Measurements from ENCODE around the gene KCNIP4.
A peak's percentile ranks its signal among the peaks of the same experiment; 100 is the strongest.

The KCNIP4 gene

DNA sequence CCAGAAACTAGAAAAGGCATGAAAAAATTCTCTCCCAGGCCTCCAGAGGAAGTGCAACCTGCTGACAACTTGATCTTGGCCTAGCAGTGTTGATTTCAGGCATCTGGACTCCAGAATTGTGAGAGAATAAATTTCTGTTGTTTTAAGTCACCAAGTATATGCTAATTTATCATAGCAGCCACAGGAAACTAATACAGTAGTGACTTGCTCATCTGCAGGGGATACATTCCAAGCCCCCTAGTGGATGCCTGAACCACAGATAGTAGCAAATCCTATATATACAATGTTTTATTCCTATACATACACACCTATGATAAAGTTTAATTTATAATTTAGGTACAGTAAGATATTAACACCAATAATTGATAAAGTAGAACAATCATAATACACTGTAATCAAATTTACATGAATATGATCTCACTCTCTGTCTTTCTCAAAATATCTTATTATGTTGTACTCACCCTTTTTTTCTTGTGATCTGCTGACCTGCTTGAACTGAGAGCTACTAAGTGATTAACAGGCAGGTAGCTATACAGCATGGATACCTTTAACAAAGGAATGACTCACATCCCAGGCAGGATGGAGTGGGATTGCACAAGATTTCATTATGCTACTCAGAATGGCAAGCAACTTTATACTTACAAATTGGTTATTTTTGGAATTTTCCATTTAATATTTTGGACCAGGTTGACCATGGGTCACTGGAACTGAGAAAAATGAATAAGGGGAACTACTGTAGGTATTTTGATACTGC lies 501.1 kb downstream of the KCNIP4 start:
- no peaks in the 10 kb centered on the region for H3K27me3 ChIP-seq (ENCODE audit: insufficient read depth, low read depth)
- H3K4me3 ChIP-seq (IDR thresholded peaks at IDR 0.05; ENCODE audit: insufficient read depth, low read depth, low read length), result no peak overlapping the region
- H3K4me2 ChIP-seq, result peak overlapping the region; percentile 36; the same call in 1 of the 2 replicates
- H3K79me2 ChIP-seq (ENCODE audit: insufficient read depth, low read depth), result no peaks in the 10 kb centered on the region
- H4K20me1 ChIP-seq (ENCODE audit: insufficient read depth), result no peaks in the 10 kb centered on the region
- no peak overlapping the region for H2AFZ ChIP-seq (ENCODE audit: low read depth)
- H3K9ac ChIP-seq, result no peak overlapping the region
- TF ChIP-seq, protein P1, sequence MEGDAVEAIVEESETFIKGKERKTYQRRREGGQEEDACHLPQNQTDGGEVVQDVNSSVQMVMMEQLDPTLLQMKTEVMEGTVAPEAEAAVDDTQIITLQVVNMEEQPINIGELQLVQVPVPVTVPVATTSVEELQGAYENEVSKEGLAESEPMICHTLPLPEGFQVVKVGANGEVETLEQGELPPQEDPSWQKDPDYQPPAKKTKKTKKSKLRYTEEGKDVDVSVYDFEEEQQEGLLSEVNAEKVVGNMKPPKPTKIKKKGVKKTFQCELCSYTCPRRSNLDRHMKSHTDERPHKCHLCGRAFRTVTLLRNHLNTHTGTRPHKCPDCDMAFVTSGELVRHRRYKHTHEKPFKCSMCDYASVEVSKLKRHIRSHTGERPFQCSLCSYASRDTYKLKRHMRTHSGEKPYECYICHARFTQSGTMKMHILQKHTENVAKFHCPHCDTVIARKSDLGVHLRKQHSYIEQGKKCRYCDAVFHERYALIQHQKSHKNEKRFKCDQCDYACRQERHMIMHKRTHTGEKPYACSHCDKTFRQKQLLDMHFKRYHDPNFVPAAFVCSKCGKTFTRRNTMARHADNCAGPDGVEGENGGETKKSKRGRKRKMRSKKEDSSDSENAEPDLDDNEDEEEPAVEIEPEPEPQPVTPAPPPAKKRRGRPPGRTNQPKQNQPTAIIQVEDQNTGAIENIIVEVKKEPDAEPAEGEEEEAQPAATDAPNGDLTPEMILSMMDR (conservative IDR thresholded peaks at IDR 0.05; ENCODE audit: low read depth, low read length), result no peak
- no peaks in the 10 kb centered on the region for H3K36me3 ChIP-seq (ENCODE audit: insufficient read depth)
- H3K4me1 ChIP-seq (ENCODE audit: low read depth, poor library complexity, severe bottlenecking), result peaks cover 57% of the 10 kb centered on the region
- peak overlapping the region; percentile 20; the same call in 1 of the 2 replicates for H3K27ac ChIP-seq

GRCh38 chr4:21420166-21420565 lies 528.4 kb downstream of the KCNIP4 start:
- Histone ChIP-seq H3K79me2 (ENCODE audit: insufficient read depth, low read depth) (no peaks in the 10 kb centered on the region), H3K9ac (no peak overlapping the region), H3K36me3 (ENCODE audit: insufficient read depth) (no peaks in the 10 kb centered on the region), H3K4me3 (IDR thresholded peaks at IDR 0.05; ENCODE audit: insufficient read depth, low read depth, low read length) (no peak overlapping the region), H3K27ac (no peak overlapping the region), H3K27me3 (ENCODE audit: insufficient read depth, low read depth) (no peaks in the 10 kb centered on the region), H3K4me2 (no peak overlapping the region), H2AFZ (ENCODE audit: low read depth) (no peak overlapping the region), H4K20me1 (ENCODE audit: insufficient read depth) (no peaks in the 10 kb centered on the region), H3K4me1 (ENCODE audit: low read depth, poor library complexity, severe bottlenecking) (no peaks in the 10 kb centered on the region)
- TF ChIP-seq, protein P1 (conservative IDR thresholded peaks at IDR 0.05; ENCODE audit: low read depth, low read length), result no peak

DNA sequence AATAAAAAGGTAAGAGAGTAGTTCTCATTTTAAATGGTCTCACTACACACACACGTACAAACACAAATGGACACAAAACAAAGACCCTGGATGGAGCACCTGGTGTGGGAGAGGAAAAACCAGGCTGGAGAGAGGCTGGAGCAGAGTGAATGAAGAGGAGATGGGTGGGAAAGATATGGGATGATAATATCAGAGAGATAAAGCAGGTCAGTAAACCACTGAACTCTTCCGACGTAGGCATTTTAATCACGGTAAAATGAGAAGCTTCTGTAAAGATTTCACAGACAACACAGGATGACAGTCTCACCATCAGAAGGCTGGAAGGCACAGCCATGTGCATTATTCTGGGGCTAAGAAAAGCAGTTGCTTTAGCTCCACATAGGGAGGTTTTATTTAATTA lies 532.8 kb downstream of the KCNIP4 start:
- TF ChIP-seq, protein P1 (conservative IDR thresholded peaks at IDR 0.05; ENCODE audit: low read depth, low read length), result no peak
- Histone ChIP-seq H3K4me2 (no peak overlapping the region), H3K36me3 (ENCODE audit: insufficient read depth) (no peaks in the 10 kb centered on the region), H4K20me1 (ENCODE audit: insufficient read depth) (no peaks in the 10 kb centered on the region), H3K79me2 (ENCODE audit: insufficient read depth, low read depth) (no peaks in the 10 kb centered on the region), H3K4me1 (ENCODE audit: low read depth, poor library complexity, severe bottlenecking) (no peaks in the 10 kb centered on the region), H2AFZ (ENCODE audit: low read depth) (no peak overlapping the region), H3K27ac (no peak overlapping the region), H3K27me3 (ENCODE audit: insufficient read depth, low read depth) (no peaks in the 10 kb centered on the region), H3K9ac (no peak overlapping the region), H3K4me3 (IDR thresholded peaks at IDR 0.05; ENCODE audit: insufficient read depth, low read depth, low read length) (no peak overlapping the region)

DNA sequence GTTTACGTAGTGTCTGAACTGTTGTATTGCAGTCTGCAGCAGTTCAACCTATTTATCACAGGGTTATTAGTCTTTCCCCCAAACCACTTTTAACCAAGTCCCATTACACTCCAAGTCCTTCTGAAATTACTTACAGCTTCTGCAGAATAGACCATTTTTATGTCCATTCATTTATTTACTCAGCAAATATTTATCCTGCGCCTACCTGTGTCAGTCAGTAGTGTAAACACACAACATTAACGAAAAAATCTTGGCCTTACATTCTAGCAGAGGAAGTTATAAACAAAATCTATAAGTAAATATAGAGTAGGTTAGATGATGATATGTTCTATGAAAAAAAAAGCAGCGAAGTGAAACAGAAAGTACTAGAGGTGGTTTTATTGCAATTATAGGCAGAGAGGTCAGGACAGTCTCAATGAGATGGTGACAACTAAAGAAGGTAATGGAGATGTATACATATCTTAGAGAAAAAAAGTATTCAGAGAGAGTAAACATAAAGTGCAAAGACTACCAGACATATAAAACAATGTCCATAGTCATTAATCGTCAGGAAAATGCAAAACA lies 534.7 kb downstream of the KCNIP4 start:
- no peak overlapping the region for H3K27ac ChIP-seq
- H3K9ac ChIP-seq, result no peak overlapping the region
- H3K79me2 ChIP-seq (ENCODE audit: insufficient read depth, low read depth), result no peaks in the 10 kb centered on the region
- TF ChIP-seq, protein P1 (conservative IDR thresholded peaks at IDR 0.05; ENCODE audit: low read depth, low read length), result no peak
- H3K27me3 ChIP-seq (ENCODE audit: insufficient read depth, low read depth), result no peaks in the 10 kb centered on the region
- peak overlapping the region; percentile 14; the same call in 1 of the 2 replicates for H2AFZ ChIP-seq (ENCODE audit: low read depth)
- no peaks in the 10 kb centered on the region for H3K36me3 ChIP-seq (ENCODE audit: insufficient read depth)
- 0 out of 2 replicates have a peak overlapping the region, but pooled peaks have one; percentile 6 for H3K4me2 ChIP-seq
- H3K4me3 ChIP-seq (IDR thresholded peaks at IDR 0.05; ENCODE audit: insufficient read depth, low read depth, low read length), result no peak overlapping the region
- H4K20me1 ChIP-seq (ENCODE audit: insufficient read depth), result no peaks in the 10 kb centered on the region
- no peaks in the 10 kb centered on the region for H3K4me1 ChIP-seq (ENCODE audit: low read depth, poor library complexity, severe bottlenecking)

Data from KMS-11 (cell line).